ENCODE data around the gene DECR2. TPM values are rescaled to one million over a fixed set of nuclear protein-coding genes. Genes with fewer than 3 reads are reported as not detected.
A peak's percentile ranks its signal among the peaks of the same experiment; 100 is the strongest.

DECR2 gene
- total and polyA plus RNA-seq, 2 of the 13 experiments (the other 11 are each of a cell fraction or from before 2014, with no cell fraction given): 36.3 to 44.6 TPM

DNA sequence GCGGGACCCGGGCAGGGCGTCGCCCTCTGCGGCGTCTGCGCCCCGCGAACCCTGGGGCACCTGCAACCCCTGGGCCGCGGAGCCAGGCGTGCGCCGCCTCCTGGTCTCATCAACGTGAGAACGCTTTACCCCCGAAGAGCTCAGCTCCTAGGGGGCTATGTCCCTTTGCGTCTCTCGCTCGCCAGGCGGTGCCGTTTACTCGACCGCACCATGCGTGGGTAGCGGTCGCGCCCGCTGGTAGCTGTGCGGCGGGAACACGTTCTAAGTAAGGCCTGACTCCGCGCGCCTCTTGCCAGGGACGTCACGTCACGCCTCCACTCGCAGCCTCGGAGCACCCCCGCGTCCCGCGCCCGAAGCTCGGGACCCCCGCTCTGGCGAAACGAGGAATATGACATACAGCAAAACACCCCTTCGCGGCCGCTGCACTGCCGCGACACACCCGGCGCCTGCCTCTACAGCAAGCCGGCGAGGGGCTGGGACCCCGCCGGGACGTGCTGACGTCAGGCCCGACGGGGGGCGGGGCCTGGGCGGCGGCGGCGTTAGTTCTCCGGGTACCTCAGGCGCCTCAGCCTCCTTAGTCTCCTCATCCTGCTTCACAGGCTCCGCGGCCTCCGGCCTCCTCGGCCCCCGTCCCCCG lies 23.5 kb downstream of the DECR2 start, which contains the start of gene RAB11FIP3 (continued):
- TF ChIP-seq, protein P1, sequence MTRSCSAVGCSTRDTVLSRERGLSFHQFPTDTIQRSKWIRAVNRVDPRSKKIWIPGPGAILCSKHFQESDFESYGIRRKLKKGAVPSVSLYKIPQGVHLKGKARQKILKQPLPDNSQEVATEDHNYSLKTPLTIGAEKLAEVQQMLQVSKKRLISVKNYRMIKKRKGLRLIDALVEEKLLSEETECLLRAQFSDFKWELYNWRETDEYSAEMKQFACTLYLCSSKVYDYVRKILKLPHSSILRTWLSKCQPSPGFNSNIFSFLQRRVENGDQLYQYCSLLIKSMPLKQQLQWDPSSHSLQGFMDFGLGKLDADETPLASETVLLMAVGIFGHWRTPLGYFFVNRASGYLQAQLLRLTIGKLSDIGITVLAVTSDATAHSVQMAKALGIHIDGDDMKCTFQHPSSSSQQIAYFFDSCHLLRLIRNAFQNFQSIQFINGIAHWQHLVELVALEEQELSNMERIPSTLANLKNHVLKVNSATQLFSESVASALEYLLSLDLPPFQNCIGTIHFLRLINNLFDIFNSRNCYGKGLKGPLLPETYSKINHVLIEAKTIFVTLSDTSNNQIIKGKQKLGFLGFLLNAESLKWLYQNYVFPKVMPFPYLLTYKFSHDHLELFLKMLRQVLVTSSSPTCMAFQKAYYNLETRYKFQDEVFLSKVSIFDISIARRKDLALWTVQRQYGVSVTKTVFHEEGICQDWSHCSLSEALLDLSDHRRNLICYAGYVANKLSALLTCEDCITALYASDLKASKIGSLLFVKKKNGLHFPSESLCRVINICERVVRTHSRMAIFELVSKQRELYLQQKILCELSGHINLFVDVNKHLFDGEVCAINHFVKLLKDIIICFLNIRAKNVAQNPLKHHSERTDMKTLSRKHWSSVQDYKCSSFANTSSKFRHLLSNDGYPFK (CRISPR knock-in tag; IDR thresholded peaks at IDR 0.05; ENCODE audit: borderline replicate concordance): peak; percentile 59; the same call in 1 of the 2 replicates
- TF ChIP-seq TAF1 (CRISPR knock-in tag; IDR thresholded peaks at IDR 0.05): peak; percentile 79
- TF ChIP-seq NCOR1 (IDR thresholded peaks at IDR 0.05; ENCODE audit: borderline replicate concordance, low read length): no peak
- no peak for TF ChIP-seq RNF219 (CRISPR knock-in tag; IDR thresholded peaks at IDR 0.05)
- TF ChIP-seq ZBTB37 (CRISPR knock-in tag; IDR thresholded peaks at IDR 0.05): no peak
- peak; percentile 65 for TF ChIP-seq ERF (CRISPR knock-in tag; IDR thresholded peaks at IDR 0.05)
- TF ChIP-seq, protein P2, sequence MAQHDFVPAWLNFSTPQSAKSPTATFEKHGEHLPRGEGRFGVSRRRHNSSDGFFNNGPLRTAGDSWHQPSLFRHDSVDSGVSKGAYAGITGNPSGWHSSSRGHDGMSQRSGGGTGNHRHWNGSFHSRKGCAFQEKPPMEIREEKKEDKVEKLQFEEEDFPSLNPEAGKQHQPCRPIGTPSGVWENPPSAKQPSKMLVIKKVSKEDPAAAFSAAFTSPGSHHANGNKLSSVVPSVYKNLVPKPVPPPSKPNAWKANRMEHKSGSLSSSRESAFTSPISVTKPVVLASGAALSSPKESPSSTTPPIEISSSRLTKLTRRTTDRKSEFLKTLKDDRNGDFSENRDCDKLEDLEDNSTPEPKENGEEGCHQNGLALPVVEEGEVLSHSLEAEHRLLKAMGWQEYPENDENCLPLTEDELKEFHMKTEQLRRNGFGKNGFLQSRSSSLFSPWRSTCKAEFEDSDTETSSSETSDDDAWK (CRISPR knock-in tag; IDR thresholded peaks at IDR 0.05): no peak
- TF ChIP-seq RAD21 (CRISPR knock-in tag; IDR thresholded peaks at IDR 0.05): peak; percentile 35; the same call in 1 of the 2 replicates
- no peak for TF ChIP-seq GATA4 (IDR thresholded peaks at IDR 0.05; ENCODE audit: borderline replicate concordance, low read depth)
- TF ChIP-seq ZNF512B (CRISPR knock-in tag; IDR thresholded peaks at IDR 0.05; ENCODE audit: borderline replicate concordance): no peak; the same call in 1 of the 2 replicates
- no peak for TF ChIP-seq HHEX (CRISPR knock-in tag; IDR thresholded peaks at IDR 0.05)
- no peak for TF ChIP-seq AFF4 (CRISPR knock-in tag; IDR thresholded peaks at IDR 0.05)
- TF ChIP-seq NR2F2 (IDR thresholded peaks at IDR 0.05; ENCODE audit: borderline replicate concordance, low read depth): peak; percentile 20; the same call in 1 of the 2 replicates
- no peak for TF ChIP-seq ZNF598 (CRISPR knock-in tag; IDR thresholded peaks at IDR 0.05; ENCODE audit: borderline replicate concordance)

All from HepG2 (cell line).